ENCODE results near the gene COX6A1.

DNA sequence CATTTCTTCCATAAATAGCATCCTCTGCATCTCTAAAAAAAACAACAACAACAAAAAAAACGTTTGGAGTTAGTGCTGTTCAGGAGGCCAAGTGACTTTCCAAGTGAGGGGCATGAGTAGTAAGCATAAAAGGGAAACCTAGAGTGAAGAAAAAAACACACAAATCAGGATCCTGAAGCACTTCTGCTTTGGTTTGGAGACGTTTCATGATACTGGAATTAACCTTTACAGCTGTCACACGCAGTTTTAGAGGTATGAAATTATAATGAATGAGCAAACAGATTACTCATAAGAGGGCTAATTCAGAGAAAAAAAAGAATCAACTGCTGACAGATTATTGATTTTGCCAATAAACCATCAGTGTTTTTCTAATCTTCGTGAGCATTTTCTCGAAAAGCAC lies 27.8 kb downstream of the COX6A1 start:
- TF ChIP-seq, protein P1, sequence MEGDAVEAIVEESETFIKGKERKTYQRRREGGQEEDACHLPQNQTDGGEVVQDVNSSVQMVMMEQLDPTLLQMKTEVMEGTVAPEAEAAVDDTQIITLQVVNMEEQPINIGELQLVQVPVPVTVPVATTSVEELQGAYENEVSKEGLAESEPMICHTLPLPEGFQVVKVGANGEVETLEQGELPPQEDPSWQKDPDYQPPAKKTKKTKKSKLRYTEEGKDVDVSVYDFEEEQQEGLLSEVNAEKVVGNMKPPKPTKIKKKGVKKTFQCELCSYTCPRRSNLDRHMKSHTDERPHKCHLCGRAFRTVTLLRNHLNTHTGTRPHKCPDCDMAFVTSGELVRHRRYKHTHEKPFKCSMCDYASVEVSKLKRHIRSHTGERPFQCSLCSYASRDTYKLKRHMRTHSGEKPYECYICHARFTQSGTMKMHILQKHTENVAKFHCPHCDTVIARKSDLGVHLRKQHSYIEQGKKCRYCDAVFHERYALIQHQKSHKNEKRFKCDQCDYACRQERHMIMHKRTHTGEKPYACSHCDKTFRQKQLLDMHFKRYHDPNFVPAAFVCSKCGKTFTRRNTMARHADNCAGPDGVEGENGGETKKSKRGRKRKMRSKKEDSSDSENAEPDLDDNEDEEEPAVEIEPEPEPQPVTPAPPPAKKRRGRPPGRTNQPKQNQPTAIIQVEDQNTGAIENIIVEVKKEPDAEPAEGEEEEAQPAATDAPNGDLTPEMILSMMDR (optimal IDR thresholded peaks at IDR 0.05 in 1 of 3, IDR thresholded peaks at IDR 0.05 in 1 of 3, conservative IDR thresholded peaks at IDR 0.05 in 1 of 3; ENCODE audit: extremely low read depth in 1 of 3, insufficient read depth in 2 of 3, low read length in 3 of 3) = no peak
- TF ChIP-seq EZH2 (IDR thresholded peaks at IDR 0.05; ENCODE audit: low read length) = no peak

Measured in keratinocyte (primary cell).